DOHH2 (cell line): ENCODE measurements around the gene DNAJB9.
A peak's percentile ranks its signal among the peaks of the same experiment; 100 is the strongest.

Source experiments
- H3F3A ChIP-seq: fragments of 200-600 bp; sonication (generic), shearing (Covaris generic); 2 replicates; pipeline ENCODE4 v1.6.0; 2016; ENCODE audit warnings: antibody characterized with exemption, mild to moderate bottlenecking; ENCODE audit not compliant: control insufficient read depth, insufficient read depth
- H3K27ac ChIP-seq: fragments of 200-600 bp; sonication (generic); 2 replicates; pipeline ENCODE4 v1.5.1; 2014; ENCODE audit warnings: low read depth, mild to moderate bottlenecking, low read length, moderate library complexity
- H3K27me3 ChIP-seq: fragments of 200-600 bp; sonication (generic); 2 replicates; pipeline ENCODE4 v1.6.1; 2014; ENCODE audit warnings: mild to moderate bottlenecking, low read length, mixed read lengths; ENCODE audit not compliant: control insufficient read depth
- H3K36me3 ChIP-seq: fragments of 200-600 bp; sonication (generic); 2 replicates; pipeline ENCODE4 v1.6.1; 2014; ENCODE audit warnings: mild to moderate bottlenecking, low read length, moderate library complexity, mixed read lengths; ENCODE audit not compliant: control insufficient read depth
- H3K4me1 ChIP-seq: fragments of 200-600 bp; sonication (generic); 2 replicates; pipeline ENCODE4 v1.6.1; 2014; ENCODE audit warnings: mild to moderate bottlenecking, low read length, mixed read lengths; ENCODE audit not compliant: control insufficient read depth
- H3K4me2 ChIP-seq: fragments of 200-600 bp; sonication (generic); 2 replicates; pipeline ENCODE4 v1.6.0; 2014; ENCODE audit warnings: mild to moderate bottlenecking, low read length, moderate library complexity
- H3K4me3 ChIP-seq: fragments of 200-600 bp; sonication (generic); 2 replicates; pipeline ENCODE4 v1.5.1; 2014; ENCODE audit warnings: mild to moderate bottlenecking, low read length, mixed read lengths
- H3K79me2 ChIP-seq: fragments of 200-600 bp; sonication (generic); 2 replicates; pipeline ENCODE4 v1.6.1; 2014; ENCODE audit warnings: mild to moderate bottlenecking, low read length, mixed read lengths; ENCODE audit not compliant: control insufficient read depth
- H3K9me2 ChIP-seq: fragments of 200-600 bp; sonication (generic); replicated peaks from 2 replicates; pipeline ENCODE4 v1.6.1; 2014; ENCODE audit warnings: mild to moderate bottlenecking, low read length, mixed read lengths; ENCODE audit not compliant: control insufficient read depth
- H3K9me3 ChIP-seq: fragments of 200-600 bp; sonication (generic); 2 replicates; pipeline ENCODE4 v1.6.1; 2014; ENCODE audit warnings: antibody characterized with exemption, low read length, mixed read lengths; ENCODE audit not compliant: control insufficient read depth, insufficient read depth
- H4K20me1 ChIP-seq: fragments of 200-600 bp; sonication (generic); 2 replicates; pipeline ENCODE4 v1.6.0; 2014; ENCODE audit warnings: low read depth, mild to moderate bottlenecking, antibody characterized with exemption, low read length, moderate library complexity; ENCODE audit not compliant: control insufficient read depth, insufficient read depth
- CTCF ChIP-seq: fragments of 200-600 bp; sonication (generic); IDR thresholded peaks from one replicate; pipeline ENCODE4 v1.5.1; 2014; ENCODE audit warnings: antibody characterized with exemption, mild to moderate bottlenecking, low read depth, low read length; ENCODE audit not compliant: poor library complexity, severe bottlenecking
- EZH2phosphoT487 ChIP-seq: fragments of 200-600 bp; sonication (generic); IDR thresholded peaks from 2 replicates; pipeline ENCODE4 v1.6.1; 2017; ENCODE audit warnings: borderline replicate concordance, mild to moderate bottlenecking, antibody characterized with exemption, low read length, moderate library complexity, mixed read lengths

DNAJB9 gene

GRCh38 chr7:108611268-108611667 is 41.6 kb downstream of the DNAJB9 start:
- Histone ChIP-seq H3K9me3 (no peaks in the 10 kb centered on the region), H3K4me2 (no peak overlapping the region), H3K36me3 (no peaks in the 10 kb centered on the region), H3K4me1 (no peaks in the 10 kb centered on the region), H3K9me2 (no peaks in the 10 kb centered on the region), H3K4me3 (no peak overlapping the region), H3F3A (no peaks in the 10 kb centered on the region), H3K27ac (no peak overlapping the region), H4K20me1 (no peaks in the 10 kb centered on the region), H3K79me2 (no peaks in the 10 kb centered on the region), H3K27me3 (peaks cover 15% of the 10 kb centered on the region)
- TF ChIP-seq EZH2phosphoT487 (no peak), CTCF (no peak)

GRCh38 chr7:108613147-108613948 is 43.7 kb downstream of the DNAJB9 start:
- Histone ChIP-seq H4K20me1 (no peaks in the 10 kb centered on the region), H3K36me3 (no peaks in the 10 kb centered on the region), H3K27me3 (peaks cover 18% of the 10 kb centered on the region)

GRCh38 chr7:108613949-108614381 is 44.3 kb downstream of the DNAJB9 start:
- Histone ChIP-seq H3K4me3 (no peak overlapping the region), H3K4me2 (no peak overlapping the region), H3K36me3 (no peaks in the 10 kb centered on the region), H3F3A (no peaks in the 10 kb centered on the region), H3K4me1 (no peaks in the 10 kb centered on the region), H3K27me3 (peaks cover 22% of the 10 kb centered on the region), H3K9me2 (no peaks in the 10 kb centered on the region), H3K9me3 (no peaks in the 10 kb centered on the region), H3K27ac (no peak overlapping the region), H3K79me2 (no peaks in the 10 kb centered on the region), H4K20me1 (no peaks in the 10 kb centered on the region)
- TF ChIP-seq CTCF (no peak), EZH2phosphoT487 (no peak)

More at GRCh38 chr7:108613147-108613948, 43.7 kb downstream of the DNAJB9 start:
- Histone ChIP-seq H3K9me3 (no peaks in the 10 kb centered on the region), H3K79me2 (no peaks in the 10 kb centered on the region), H3K4me2 (no peak overlapping the region), H3K4me1 (no peaks in the 10 kb centered on the region), H3K9me2 (no peaks in the 10 kb centered on the region), H3F3A (no peaks in the 10 kb centered on the region), H3K4me3 (no peak overlapping the region), H3K27ac (no peak overlapping the region)
- TF ChIP-seq CTCF, result peak; percentile 77
- TF ChIP-seq EZH2phosphoT487, result no peak
